ENCODE results near the gene CD300A. TPM values are rescaled to one million over a fixed set of nuclear protein-coding genes. Genes with fewer than 3 reads are reported as not detected.

Gene CD300A
- total and polyA plus RNA-seq, 2 of the 4 experiments (the other 2 are of a cell fraction) = not detected

DNA sequence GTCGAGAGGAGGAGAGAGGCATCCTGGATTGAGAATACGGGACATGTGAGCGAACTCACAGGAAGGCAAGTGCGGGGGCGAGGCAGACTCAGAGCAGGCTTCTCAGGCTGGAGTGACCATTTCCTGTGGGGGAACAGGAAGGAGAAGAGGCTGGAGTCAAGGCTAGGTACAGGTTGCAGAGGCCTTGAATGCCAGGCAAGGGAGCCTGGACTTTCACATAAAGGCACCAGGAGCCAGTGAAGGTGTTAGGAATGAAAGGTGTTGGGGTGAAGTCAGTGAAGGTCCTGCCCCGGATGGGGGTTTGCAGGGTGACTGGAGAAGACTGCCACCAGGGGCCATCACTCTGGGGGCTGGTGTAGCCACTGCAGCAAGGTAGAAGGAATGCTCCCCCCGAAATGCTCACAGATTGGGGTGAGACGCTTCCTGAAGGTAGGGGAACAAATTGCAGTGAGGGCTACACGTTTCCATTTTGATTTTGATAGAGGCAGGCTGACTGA lies 39.8 kb upstream of the CD300A start:
- H3K14ac ChIP-seq (replicated peaks; ENCODE audit: low read depth, low read length) = no peak overlapping the region
- no peak overlapping the region for H3K56ac ChIP-seq (ENCODE audit: extremely low read depth, insufficient read depth, low read length)
- H3K23ac ChIP-seq (ENCODE audit: low read depth, low read length) = no peak overlapping the region
- H2BK20ac ChIP-seq (ENCODE audit: low read depth, low read length) = no peak overlapping the region
- H3K4ac ChIP-seq (ENCODE audit: low read depth, low read length) = no peak overlapping the region
- no peak for DNase-seq
- H3K36me3 ChIP-seq (ENCODE audit: control insufficient read depth, insufficient read depth, low read length) = no peaks in the 10 kb centered on the region
- intact Hi-C loops (cut with micrococcal nuclease) = no loop called here
- no peak overlapping the region for H2AK9ac ChIP-seq (replicated peaks; ENCODE audit: low read depth, low read length, poor library complexity)
- H4K5ac ChIP-seq (ENCODE audit: low read depth, low read length) = no peak overlapping the region
- no peaks in the 10 kb centered on the region for H4K20me1 ChIP-seq (ENCODE audit: insufficient read depth, low read length)
- BruUV-seq (replicated peaks) = no TSS peak
- dilution Hi-C loops (cut with HindIII; ENCODE audit: low sequenced_read_pairs, unreplicated experiment) = no loop called here
- ChIA-PET CTCF (no interaction called here), POLR2A (ENCODE audit: unreplicated experiment) (no interaction called here)
- in situ Hi-C loops (cut with MboI; ENCODE audit: low sequenced_read_pairs) = no loop called here
- H3K9me3 ChIP-seq (ENCODE audit: control insufficient read depth, insufficient read depth, low read length) = peaks cover 15% of the 10 kb centered on the region
- no peak for ATAC-seq (ENCODE audit: low read depth)
- no peak overlapping the region for H4K8ac ChIP-seq (ENCODE audit: low read depth in 2 of 2, low read length in 2 of 2)
- no peak overlapping the region for H3K18ac ChIP-seq (ENCODE audit: low read depth, low read length)
- no peak overlapping the region for H2AK5ac ChIP-seq (ENCODE audit: low read depth, low read length)
- H3K27me3 ChIP-seq (ENCODE audit: control insufficient read depth, insufficient read depth, low read length) = peaks cover 5% of the 10 kb centered on the region; the same call in 1 of the 2 replicates
- H3K4me1 ChIP-seq (ENCODE audit: control insufficient read depth, insufficient read depth, low read length) = no peaks in the 10 kb centered on the region
- no peak overlapping the region for H2BK120ac ChIP-seq (ENCODE audit: low read depth, low read length)
- H2BK15ac ChIP-seq (ENCODE audit: low read depth, low read length) = no peak overlapping the region
- no peak overlapping the region for H3K27ac ChIP-seq (ENCODE audit: insufficient read depth, low read length)
- 68% methylated on average over 3 of the region's 9 CpGs; no CpG with 5 or more reads in 1 of the 2 experiments for WGBS, 2 experiments (ENCODE audit: extremely low coverage in 2 of 2, insufficient read length in 1 of 2)
- no peak overlapping the region for H3K4me3 ChIP-seq (ENCODE audit: insufficient read depth, low read depth, low read length)
- H3K79me1 ChIP-seq (ENCODE audit: low read depth in 1 of 2, low read length in 2 of 2) = no peaks in the 10 kb centered on the region
- no peak overlapping the region for H3K4me2 ChIP-seq (ENCODE audit: low read depth, low read length)
- TF ChIP-seq CEBPB (IDR thresholded peaks at IDR 0.05; ENCODE audit: low read depth, low read length) = no peak
- no peak for TF ChIP-seq SMC3 (IDR thresholded peaks at IDR 0.05; ENCODE audit: low read depth, low read length)
- TF ChIP-seq CHD1 (IDR thresholded peaks at IDR 0.05; ENCODE audit: low read depth, low read length) = no peak
- no peak for TF ChIP-seq MXI1 (IDR thresholded peaks at IDR 0.05; ENCODE audit: borderline replicate concordance, low read depth, low read length)
- no peak for TF ChIP-seq BHLHE40 (IDR thresholded peaks at IDR 0.05; ENCODE audit: low read depth, low read length)
- no peak for TF ChIP-seq FOS (IDR thresholded peaks at IDR 0.05; ENCODE audit: low read depth, low read length)
- no peak for TF ChIP-seq RCOR1 (IDR thresholded peaks at IDR 0.05; ENCODE audit: insufficient replicate concordance, low read length)
- no peak for TF ChIP-seq MAZ (IDR thresholded peaks at IDR 0.05; ENCODE audit: borderline replicate concordance, low read depth, low read length)
- TF ChIP-seq, protein P1, sequence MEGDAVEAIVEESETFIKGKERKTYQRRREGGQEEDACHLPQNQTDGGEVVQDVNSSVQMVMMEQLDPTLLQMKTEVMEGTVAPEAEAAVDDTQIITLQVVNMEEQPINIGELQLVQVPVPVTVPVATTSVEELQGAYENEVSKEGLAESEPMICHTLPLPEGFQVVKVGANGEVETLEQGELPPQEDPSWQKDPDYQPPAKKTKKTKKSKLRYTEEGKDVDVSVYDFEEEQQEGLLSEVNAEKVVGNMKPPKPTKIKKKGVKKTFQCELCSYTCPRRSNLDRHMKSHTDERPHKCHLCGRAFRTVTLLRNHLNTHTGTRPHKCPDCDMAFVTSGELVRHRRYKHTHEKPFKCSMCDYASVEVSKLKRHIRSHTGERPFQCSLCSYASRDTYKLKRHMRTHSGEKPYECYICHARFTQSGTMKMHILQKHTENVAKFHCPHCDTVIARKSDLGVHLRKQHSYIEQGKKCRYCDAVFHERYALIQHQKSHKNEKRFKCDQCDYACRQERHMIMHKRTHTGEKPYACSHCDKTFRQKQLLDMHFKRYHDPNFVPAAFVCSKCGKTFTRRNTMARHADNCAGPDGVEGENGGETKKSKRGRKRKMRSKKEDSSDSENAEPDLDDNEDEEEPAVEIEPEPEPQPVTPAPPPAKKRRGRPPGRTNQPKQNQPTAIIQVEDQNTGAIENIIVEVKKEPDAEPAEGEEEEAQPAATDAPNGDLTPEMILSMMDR (conservative IDR thresholded peaks at IDR 0.05; ENCODE audit: low read depth, low read length) = no peak
- no peak for TF ChIP-seq NFE2L2 (IDR thresholded peaks at IDR 0.05; ENCODE audit: low read depth, low read length)
- TF ChIP-seq, protein P2, sequence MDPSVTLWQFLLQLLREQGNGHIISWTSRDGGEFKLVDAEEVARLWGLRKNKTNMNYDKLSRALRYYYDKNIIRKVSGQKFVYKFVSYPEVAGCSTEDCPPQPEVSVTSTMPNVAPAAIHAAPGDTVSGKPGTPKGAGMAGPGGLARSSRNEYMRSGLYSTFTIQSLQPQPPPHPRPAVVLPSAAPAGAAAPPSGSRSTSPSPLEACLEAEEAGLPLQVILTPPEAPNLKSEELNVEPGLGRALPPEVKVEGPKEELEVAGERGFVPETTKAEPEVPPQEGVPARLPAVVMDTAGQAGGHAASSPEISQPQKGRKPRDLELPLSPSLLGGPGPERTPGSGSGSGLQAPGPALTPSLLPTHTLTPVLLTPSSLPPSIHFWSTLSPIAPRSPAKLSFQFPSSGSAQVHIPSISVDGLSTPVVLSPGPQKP (IDR thresholded peaks at IDR 0.05; ENCODE audit: borderline replicate concordance, low read depth, low read length) = no peak
- no peak for TF ChIP-seq USF2 (IDR thresholded peaks at IDR 0.05; ENCODE audit: low read depth, low read length)
- TF ChIP-seq MAFK (IDR thresholded peaks at IDR 0.05; ENCODE audit: low read depth, low read length) = no peak
- no peak for TF ChIP-seq RFX5 (IDR thresholded peaks at IDR 0.05; ENCODE audit: low read depth, low read length)
- no peak for TF ChIP-seq RAD21 (IDR thresholded peaks at IDR 0.05; ENCODE audit: low read length)
- no peak overlapping the region for H2AFZ ChIP-seq (replicated peaks; ENCODE audit: low read length, poor library complexity)
- no peak overlapping the region for H2BK5ac ChIP-seq (ENCODE audit: low read depth, low read length, poor library complexity, severe bottlenecking)
- H3K9me1 ChIP-seq (ENCODE audit: insufficient read depth, low read length) = no peaks in the 10 kb centered on the region
- H4K91ac ChIP-seq (ENCODE audit: insufficient read depth, low read depth, low read length) = no peak overlapping the region
- no peak overlapping the region for H3K9ac ChIP-seq (ENCODE audit: low read depth, low read length)

All from IMR-90 (cell line).